Memory B cell (primary cell): ENCODE measurements around the gene CDC16.
A peak's percentile ranks its signal among the peaks of the same experiment; 100 is the strongest.
"Not testable (repeated sequence)": the region's sequence is repeated elsewhere in the genome, so short reads cannot be mapped to it uniquely, and the experiment has no call there.

ENCODE experiments used
- ATAC-seq: fragments of 150-1000 bp; cut with Tn5 transposase; 2 replicates; pipeline ENCODE4 v1.10.0; 2021; ENCODE audit warnings: low read depth, mild to moderate bottlenecking, moderate library complexity
- DNase-seq, 2 donors: peaks; one replicate each; pipeline ENCODE4 v3.0.0; 2022; ENCODE audit warnings: low spot score in 2 of 2
- H3K27ac Mint-ChIP-seq: one replicate; pipeline ENCODE4 v1.8.0; 2022; ENCODE audit warnings: mild to moderate bottlenecking, moderate library complexity, mixed read lengths
- H3K27me3 Mint-ChIP-seq: one replicate; pipeline ENCODE4 v1.8.0; 2022; ENCODE audit warnings: mixed read lengths
- H3K36me3 Mint-ChIP-seq: one replicate; pipeline ENCODE4 v1.8.0; 2022; ENCODE audit warnings: mild to moderate bottlenecking, mixed read lengths
- H3K4me1 Mint-ChIP-seq: one replicate; pipeline ENCODE4 v1.8.0; 2022; ENCODE audit warnings: mixed read lengths
- H3K4me3 Mint-ChIP-seq: one replicate; pipeline ENCODE4 v1.8.0; 2022; ENCODE audit warnings: mild to moderate bottlenecking, moderate library complexity, mixed read lengths
- H3K9me3 Mint-ChIP-seq: one replicate; pipeline ENCODE4 v1.8.0; 2022; ENCODE audit warnings: mixed read lengths

The CDC16 gene

DNA sequence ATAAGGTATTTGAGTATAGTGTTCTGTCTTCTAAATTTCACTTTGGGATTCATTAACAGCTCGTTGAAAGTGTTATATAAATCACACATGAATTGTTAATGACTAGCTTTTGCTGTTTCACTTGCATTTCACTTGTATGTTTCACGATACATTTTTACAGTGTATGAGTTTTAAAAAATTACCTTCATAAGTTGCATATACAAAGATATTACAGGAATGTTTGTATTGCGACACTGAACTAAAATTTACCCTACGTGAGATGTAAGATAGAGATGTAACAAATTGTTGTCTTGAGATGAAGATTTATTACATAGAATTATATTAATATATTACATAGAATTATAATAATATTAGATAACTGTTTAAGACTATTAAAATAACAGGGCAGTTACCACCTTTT is 1.5 kb downstream of the CDC16 start:
- peaks cover 16% of the 10 kb centered on the region for H3K4me1 Mint-ChIP-seq
- no peaks in the 10 kb centered on the region for H3K27me3 Mint-ChIP-seq
- no peak for ATAC-seq
- no peaks in the 10 kb centered on the region for H3K9me3 Mint-ChIP-seq
- H3K27ac Mint-ChIP-seq, result no peak overlapping the region
- H3K36me3 Mint-ChIP-seq, result peaks cover 13% of the 10 kb centered on the region
- H3K4me3 Mint-ChIP-seq, result peak overlapping the region; percentile 85
- no peak for DNase-seq

DNA sequence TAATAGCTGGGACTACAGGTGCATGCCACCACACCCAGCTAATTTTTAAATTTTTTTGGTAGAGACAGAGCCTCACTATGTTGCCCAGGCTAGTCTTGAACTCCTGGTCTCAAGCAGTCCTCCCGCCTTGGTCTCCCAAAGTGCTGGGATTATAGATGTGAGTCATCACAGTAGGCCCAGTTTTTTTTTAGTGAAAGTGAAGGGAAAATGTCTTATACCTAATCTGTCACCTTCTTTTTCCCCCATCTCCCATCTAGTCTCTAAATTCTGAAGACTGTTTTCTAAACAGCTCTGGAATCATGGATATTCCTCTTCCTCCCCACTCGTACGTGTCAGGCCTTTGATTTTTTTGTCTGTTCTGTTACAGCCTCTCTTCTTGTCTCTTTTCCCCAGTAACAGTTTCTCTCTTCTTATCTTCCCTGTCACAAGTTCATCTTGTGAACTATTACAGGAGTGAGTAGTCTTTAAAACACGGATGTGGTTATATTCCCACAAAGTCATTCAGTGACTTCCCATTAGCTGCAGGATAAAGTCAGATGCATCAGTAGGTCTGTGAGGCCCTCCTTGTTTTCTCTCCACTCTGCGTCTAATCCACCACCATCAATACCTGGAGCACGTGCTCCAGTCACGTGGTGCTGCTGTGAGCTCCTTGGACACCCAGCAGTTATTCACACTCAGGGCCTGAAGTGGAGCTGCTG is 2.9 kb downstream of the CDC16 start:
- no peak for DNase-seq
- H3K27ac Mint-ChIP-seq, result no peak overlapping the region
- no peak for ATAC-seq
- no peak overlapping the region for H3K4me3 Mint-ChIP-seq
- peaks cover 20% of the 10 kb centered on the region for H3K36me3 Mint-ChIP-seq
- no peaks in the 10 kb centered on the region for H3K9me3 Mint-ChIP-seq
- no peaks in the 10 kb centered on the region for H3K27me3 Mint-ChIP-seq
- H3K4me1 Mint-ChIP-seq, result peaks cover 16% of the 10 kb centered on the region

DNA sequence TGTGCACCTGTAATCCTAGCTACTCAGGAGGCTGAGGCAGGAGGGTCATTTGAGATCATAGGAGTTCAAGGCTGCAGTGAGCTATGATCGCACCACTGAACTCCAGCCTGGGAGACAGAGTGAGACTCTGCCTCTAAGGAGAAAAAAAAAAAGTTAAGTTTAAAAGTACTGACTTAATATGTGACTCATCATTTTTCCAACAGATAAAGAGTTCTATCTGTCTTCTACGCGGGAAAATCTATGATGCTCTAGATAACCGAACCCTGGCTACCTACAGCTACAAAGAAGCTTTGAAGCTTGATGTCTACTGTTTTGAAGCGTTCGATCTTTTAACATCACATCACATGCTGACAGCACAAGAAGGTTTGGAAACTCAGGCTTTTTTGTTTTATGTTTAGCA is 7.2 kb downstream of the CDC16 start:
- Mint-ChIP-seq H3K36me3 (peaks cover 33% of the 10 kb centered on the region), H3K27me3 (no peaks in the 10 kb centered on the region), H3K4me1 (peaks cover 10% of the 10 kb centered on the region), H3K27ac (no peak overlapping the region), H3K4me3 (no peak overlapping the region), H3K9me3 (no peaks in the 10 kb centered on the region)
- DNase-seq (no peak), ATAC-seq (no peak)

DNA sequence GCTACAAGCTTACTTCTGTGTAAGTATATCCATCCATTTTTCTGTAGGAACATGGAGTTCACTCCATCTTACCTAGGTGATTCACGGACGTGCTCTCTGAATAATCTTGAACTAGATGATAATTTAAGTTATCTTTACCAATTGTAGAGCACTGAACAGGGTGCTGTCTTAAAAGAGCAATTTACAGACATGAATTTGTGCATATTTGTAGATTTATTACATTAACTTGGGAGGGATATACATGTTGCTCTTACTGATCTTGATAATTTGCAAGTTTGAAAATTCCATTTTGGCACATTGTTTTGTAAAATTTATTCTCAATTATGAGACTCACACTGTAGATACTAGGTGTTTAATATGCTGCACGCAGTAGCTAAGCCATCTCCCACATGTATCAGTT is 9.3 kb downstream of the CDC16 start:
- Mint-ChIP-seq H3K27ac (no peak overlapping the region), H3K36me3 (peaks cover 30% of the 10 kb centered on the region), H3K27me3 (no peaks in the 10 kb centered on the region), H3K4me3 (no peak overlapping the region), H3K9me3 (no peaks in the 10 kb centered on the region), H3K4me1 (peaks cover 7% of the 10 kb centered on the region)
- no peak for DNase-seq
- no peak for ATAC-seq

DNA sequence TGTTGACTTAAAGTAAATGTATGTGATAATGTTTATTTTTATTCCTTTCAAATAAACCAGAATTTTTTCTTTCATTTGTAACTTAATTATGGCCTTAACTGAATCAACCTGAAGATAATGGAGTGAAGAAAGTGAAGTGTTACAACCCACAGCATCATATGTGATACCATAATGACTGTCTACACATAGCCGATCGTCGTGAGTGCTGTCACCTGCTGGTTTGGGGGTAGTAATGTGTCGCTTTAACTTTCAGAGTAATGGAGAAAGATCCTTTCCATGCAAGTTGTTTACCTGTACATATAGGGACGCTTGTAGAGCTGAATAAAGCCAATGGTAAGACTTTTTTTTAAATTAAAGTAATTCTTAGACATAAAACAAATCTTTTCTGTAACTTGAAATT is 9.9 kb downstream of the CDC16 start:
- ATAC-seq, result no peak
- H3K27ac Mint-ChIP-seq, result no peak overlapping the region
- peaks cover 27% of the 10 kb centered on the region for H3K36me3 Mint-ChIP-seq

DNA sequence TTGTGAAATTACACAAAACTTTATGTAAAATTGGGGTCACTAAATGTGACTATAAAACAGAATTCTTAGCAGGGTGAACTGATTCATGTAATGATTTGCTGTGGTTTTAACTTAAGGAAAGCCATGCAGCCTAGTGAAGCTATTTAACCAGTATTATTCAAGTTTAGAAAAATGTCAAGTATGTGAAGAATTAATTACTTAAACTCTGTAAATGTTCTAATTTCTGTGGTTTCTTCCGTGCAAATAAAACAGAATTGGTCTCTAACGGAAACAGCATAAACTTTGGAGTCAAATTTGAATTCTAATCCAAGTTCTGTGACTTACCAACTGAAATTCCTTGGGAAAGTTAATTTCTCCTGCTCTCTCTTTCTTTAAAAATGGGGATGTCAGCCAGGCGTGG is 13.3 kb downstream of the CDC16 start:
- H3K27me3 Mint-ChIP-seq, result no peaks in the 10 kb centered on the region
- no peaks in the 10 kb centered on the region for H3K9me3 Mint-ChIP-seq
- no peak for ATAC-seq
- peaks cover 26% of the 10 kb centered on the region for H3K36me3 Mint-ChIP-seq
- H3K4me1 Mint-ChIP-seq, result peaks cover 4% of the 10 kb centered on the region
- no peak for DNase-seq
- H3K27ac Mint-ChIP-seq, result no peak overlapping the region
- no peak overlapping the region for H3K4me3 Mint-ChIP-seq

More for the DNA sequence above, 9.9 kb downstream of the CDC16 start:
- peaks cover 5% of the 10 kb centered on the region for H3K4me1 Mint-ChIP-seq
- no peak overlapping the region for H3K4me3 Mint-ChIP-seq
- DNase-seq, result no peak
- H3K27me3 Mint-ChIP-seq, result no peaks in the 10 kb centered on the region
- no peaks in the 10 kb centered on the region for H3K9me3 Mint-ChIP-seq

DNA sequence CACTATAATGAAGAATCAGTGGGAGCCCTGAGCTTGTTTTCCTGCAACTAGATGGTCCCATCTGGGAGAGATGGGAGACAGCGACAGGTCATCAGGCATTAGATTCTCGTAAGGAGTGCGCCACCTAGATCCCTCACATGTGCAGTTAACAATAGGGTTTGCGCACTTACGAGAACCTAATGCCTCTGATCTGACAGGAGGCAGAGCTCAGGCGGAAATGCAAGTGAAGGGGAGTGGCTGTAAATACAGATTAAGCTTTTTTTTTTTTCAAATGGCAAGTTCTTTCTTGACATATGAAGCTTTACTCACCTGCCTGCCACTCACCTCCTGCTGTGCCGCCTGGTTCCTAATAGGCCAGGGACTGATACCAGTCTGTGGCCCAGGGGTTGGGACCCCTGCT is 14.4 kb downstream of the CDC16 start:
- Mint-ChIP-seq H3K4me3 (no peak overlapping the region), H3K27me3 (no peaks in the 10 kb centered on the region), H3K4me1 (peaks cover 6% of the 10 kb centered on the region), H3K36me3 (peaks cover 27% of the 10 kb centered on the region), H3K27ac (no peak overlapping the region), H3K9me3 (no peaks in the 10 kb centered on the region)
- DNase-seq, result no peak
- no peak for ATAC-seq

DNA sequence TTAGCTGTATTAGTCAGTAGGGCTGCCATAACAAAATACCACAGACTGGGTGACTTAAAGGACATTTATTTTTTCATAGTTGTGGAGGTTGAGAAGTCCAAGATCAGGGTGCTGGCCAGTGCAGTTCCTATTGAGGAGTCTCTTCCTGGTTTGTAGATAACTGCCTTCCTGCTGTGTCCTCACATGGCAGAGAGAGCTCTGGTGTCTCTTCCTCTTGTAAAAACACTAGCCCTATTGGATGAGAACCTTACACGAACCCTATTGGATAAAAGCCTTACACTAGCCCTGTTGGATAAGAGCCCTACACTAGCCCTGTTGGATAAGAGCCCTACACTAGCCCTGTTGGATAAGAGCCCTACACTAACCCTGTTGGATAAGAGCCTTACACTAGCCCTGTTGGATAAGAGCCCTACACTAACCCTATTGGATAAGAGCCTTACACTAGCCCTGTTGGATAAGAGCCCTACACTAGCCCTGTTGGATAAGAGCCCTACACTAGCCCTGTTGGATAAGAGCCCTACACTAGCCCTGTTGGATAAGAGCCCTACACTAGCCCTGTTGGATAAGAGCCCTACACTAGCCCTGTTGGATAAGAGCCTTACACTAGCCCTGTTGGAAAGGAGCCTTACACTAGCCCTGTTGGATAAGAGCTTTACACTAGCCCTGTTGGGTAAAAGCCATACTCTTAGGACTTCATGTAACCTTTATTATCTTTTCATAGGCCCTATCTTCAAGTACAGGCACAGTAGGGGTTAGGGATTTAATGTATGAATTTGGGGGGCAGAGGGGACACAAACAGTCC is 17.1 kb downstream of the CDC16 start:
- peaks cover 31% of the 10 kb centered on the region for H3K36me3 Mint-ChIP-seq
- not testable (repeated sequence) for ATAC-seq, H3K27me3 Mint-ChIP-seq, H3K4me3 Mint-ChIP-seq, DNase-seq, H3K9me3 Mint-ChIP-seq, H3K4me1 Mint-ChIP-seq
- peak overlapping the region; percentile 50 for H3K27ac Mint-ChIP-seq

DNA sequence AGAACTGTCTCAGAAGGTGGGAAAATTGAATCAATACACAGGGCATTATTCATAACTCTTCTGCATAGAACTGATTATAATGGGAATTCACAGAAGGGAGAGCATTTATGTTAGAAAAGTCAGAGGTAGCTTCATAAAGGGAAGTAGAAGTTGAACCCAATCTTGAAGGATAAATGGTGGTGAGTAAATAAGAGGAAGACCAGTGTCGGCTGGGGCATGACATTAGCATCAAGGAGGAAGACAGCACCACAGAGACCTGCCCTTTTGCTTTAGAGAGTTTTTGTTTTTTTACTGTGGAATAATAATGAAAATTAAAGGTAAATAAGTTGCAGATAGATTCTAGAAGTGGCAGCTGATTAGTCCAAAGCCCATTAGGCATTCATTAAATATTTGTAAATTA is 21.9 kb downstream of the CDC16 start:
- H3K27ac Mint-ChIP-seq, result peak overlapping the region; percentile 51
- H3K4me3 Mint-ChIP-seq, result no peak overlapping the region
- peaks cover 24% of the 10 kb centered on the region for H3K4me1 Mint-ChIP-seq
- no peaks in the 10 kb centered on the region for H3K27me3 Mint-ChIP-seq
- no peaks in the 10 kb centered on the region for H3K9me3 Mint-ChIP-seq
- ATAC-seq (no peak), DNase-seq (no peak)
- peaks cover 38% of the 10 kb centered on the region for H3K36me3 Mint-ChIP-seq

DNA sequence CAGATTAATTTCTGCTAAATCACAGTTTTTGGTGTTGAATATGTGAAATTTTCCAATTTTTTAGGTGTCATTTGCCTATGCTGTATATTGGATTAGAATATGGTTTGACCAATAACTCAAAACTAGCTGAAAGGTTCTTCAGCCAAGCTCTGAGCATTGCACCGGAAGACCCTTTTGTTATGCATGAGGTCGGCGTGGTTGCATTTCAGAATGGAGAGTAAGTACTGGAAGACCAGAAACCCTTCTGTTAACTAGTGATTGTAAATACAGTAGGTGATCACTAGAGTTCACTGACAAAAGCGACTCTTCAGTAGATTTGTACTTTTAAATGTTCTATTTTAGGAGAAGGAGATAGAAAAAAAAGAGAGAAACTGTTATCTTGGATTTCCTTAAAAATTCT is 22.3 kb downstream of the CDC16 start:
- H3K4me1 Mint-ChIP-seq, result peaks cover 26% of the 10 kb centered on the region
- H3K27ac Mint-ChIP-seq, result no peak overlapping the region
- H3K36me3 Mint-ChIP-seq, result peaks cover 40% of the 10 kb centered on the region
- DNase-seq, result no peak
- H3K9me3 Mint-ChIP-seq, result no peaks in the 10 kb centered on the region
- no peak overlapping the region for H3K4me3 Mint-ChIP-seq
- no peaks in the 10 kb centered on the region for H3K27me3 Mint-ChIP-seq
- no peak for ATAC-seq

DNA sequence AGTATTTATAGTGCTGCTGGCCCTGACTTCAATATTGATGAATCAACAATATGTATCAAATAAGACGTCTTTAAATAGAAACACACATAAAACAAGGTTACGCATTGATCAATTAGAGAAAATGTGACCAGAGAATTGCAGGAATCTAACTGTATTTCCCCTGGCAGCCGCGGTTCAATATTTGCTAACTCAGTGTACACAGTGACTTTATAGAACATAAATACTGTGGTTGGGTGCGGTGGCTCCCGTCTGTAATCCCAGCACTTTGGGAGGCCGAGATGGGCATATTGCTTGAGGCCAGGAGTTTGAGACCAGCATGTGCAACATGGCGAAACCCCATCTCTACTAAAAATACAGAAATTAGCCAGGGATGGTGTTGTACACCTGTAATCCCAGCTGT is 23.9 kb downstream of the CDC16 start:
- Mint-ChIP-seq H3K27me3 (no peaks in the 10 kb centered on the region), H3K9me3 (no peaks in the 10 kb centered on the region), H3K4me1 (peaks cover 36% of the 10 kb centered on the region), H3K4me3 (no peak overlapping the region), H3K27ac (peak overlapping the region; percentile 58), H3K36me3 (peaks cover 41% of the 10 kb centered on the region)
- no peak for DNase-seq
- no peak for ATAC-seq

DNA sequence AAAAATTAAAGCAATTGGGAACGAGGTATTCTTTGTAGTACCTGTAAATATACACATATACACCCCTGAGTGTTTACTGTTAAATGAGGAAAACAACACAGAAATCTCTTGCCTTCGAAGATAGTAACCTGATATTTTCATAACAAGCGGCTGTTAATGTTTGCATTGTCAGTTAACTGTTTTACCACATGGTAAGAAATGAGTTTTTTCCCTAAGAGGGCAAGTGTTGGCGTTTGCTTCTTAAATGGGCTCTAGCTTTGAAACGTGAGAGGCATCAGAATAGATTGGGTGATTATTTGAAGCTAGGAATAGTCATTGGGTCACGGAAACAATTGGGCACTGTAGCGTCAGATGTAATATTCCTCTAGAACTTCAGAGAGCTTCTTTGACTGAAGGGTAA is 24.7 kb downstream of the CDC16 start:
- peaks cover 39% of the 10 kb centered on the region for H3K36me3 Mint-ChIP-seq
- H3K4me3 Mint-ChIP-seq, result no peak overlapping the region
- DNase-seq (no peak), ATAC-seq (no peak)
- peaks cover 37% of the 10 kb centered on the region for H3K4me1 Mint-ChIP-seq
- H3K27ac Mint-ChIP-seq, result no peak overlapping the region
- H3K27me3 Mint-ChIP-seq, result no peaks in the 10 kb centered on the region
- H3K9me3 Mint-ChIP-seq, result no peaks in the 10 kb centered on the region

DNA sequence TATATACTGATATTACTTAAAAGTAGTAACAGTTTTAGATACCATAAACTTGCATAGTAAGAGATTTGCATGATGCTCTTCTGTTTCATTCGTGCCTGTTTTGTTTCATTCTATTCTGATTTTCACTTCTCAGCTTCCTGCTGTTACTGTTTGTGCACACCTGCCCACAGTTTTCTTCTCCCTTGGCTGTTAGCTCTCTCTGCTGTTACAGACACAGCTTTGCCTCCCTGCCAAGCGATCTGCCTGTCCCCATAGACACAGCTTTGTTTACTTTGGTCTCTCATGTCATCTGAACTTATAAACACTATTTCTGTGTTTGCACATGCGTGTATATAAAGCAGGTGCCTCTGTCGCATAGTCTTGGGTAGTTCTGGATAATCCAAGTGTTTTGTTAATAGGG is 25.3 kb downstream of the CDC16 start:
- Mint-ChIP-seq H3K27me3 (no peaks in the 10 kb centered on the region), H3K27ac (peak overlapping the region; percentile 93), H3K36me3 (peaks cover 36% of the 10 kb centered on the region), H3K4me3 (peak overlapping the region; percentile 22), H3K4me1 (peaks cover 37% of the 10 kb centered on the region), H3K9me3 (no peaks in the 10 kb centered on the region)
- peak; percentile 49 for ATAC-seq
- DNase-seq, result no peak

DNA sequence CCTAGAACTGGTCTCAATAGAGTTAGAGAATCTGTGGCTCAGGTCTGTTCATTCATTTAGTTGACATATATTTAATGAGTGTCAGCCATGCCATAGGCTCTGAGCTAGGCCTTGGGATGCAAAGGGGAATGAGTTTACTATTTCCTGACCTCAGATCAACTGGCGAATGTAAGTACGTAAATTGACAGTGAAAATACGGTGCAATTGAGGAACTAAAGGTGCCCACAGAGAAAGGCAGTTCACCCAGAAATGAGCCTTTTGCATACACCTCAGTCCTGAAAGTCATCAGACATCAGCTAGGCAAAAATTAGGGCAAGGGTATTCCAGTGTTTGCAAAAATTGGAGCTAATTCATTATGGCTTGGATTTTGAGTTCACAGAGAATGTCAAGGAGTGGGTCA is 26.1 kb downstream of the CDC16 start:
- peaks cover 35% of the 10 kb centered on the region for H3K36me3 Mint-ChIP-seq
- H3K4me3 Mint-ChIP-seq, result peak overlapping the region; percentile 61
- DNase-seq (no peak), ATAC-seq (peak; percentile 70)
- H3K27me3 Mint-ChIP-seq, result no peaks in the 10 kb centered on the region
- H3K27ac Mint-ChIP-seq, result peak overlapping the region; percentile 93
- peaks cover 37% of the 10 kb centered on the region for H3K4me1 Mint-ChIP-seq
- no peaks in the 10 kb centered on the region for H3K9me3 Mint-ChIP-seq
